SK-N-SH treated with all-trans-retinoic acid at 6 μM for 48 hours (cell line): Measurements from ENCODE around the gene STAT6.

Experiments
- BACH2 ChIP-seq: fragments of 250-450 bp; sonication (Bioruptor Pico); IDR thresholded peaks from 2 replicates; pipeline ENCODE4 v1.9.0; 2021; ENCODE audit warnings: mild to moderate bottlenecking, borderline replicate concordance
- CREB5 ChIP-seq: fragments of 250-450 bp; sonication (Bioruptor Pico); IDR thresholded peaks from 2 replicates; pipeline ENCODE4 v1.5.1; 2020; ENCODE audit warnings: low read depth, mild to moderate bottlenecking, moderate library complexity
- PATZ1 ChIP-seq: fragments of 250-450 bp; sonication (Bioruptor Pico); IDR thresholded peaks from 2 replicates; pipeline ENCODE4 v1.8.0; 2020; ENCODE audit warnings: mild to moderate bottlenecking, moderate library complexity, borderline replicate concordance
- RARB ChIP-seq: fragments of 250-450 bp; sonication (Bioruptor Pico); IDR thresholded peaks from 2 replicates; pipeline ENCODE4 v1.8.0; 2021; ENCODE audit warnings: mild to moderate bottlenecking, moderate library complexity
- TOX ChIP-seq: fragments of 250-450 bp; sonication (Bioruptor Pico); IDR thresholded peaks from 2 replicates; pipeline ENCODE4 v1.8.0; 2021; ENCODE audit warnings: mild to moderate bottlenecking, moderate library complexity, borderline replicate concordance
- TSHZ2 ChIP-seq: fragments of 250-450 bp; sonication (Bioruptor Pico); IDR thresholded peaks from 2 replicates; pipeline ENCODE4 v1.5.0; 2020; ENCODE audit warnings: mild to moderate bottlenecking, moderate library complexity
- ZFP3 ChIP-seq: fragments of 250-450 bp; sonication (Bioruptor Pico); IDR thresholded peaks from 2 replicates; pipeline ENCODE4 v1.5.0; 2020; ENCODE audit warnings: mild to moderate bottlenecking, moderate library complexity
- ZNF565 ChIP-seq: fragments of 450-650 bp; formaldehyde crosslinking; conservative IDR thresholded peaks from 2 replicates; pipeline ENCODE4 v1.5.0; 2020; ENCODE audit warnings: low read depth, mild to moderate bottlenecking, moderate library complexity

- TF ChIP-seq TSHZ2 (CRISPR knock-in tag) = no peak
- TF ChIP-seq TOX (CRISPR knock-in tag) = no peak
- TF ChIP-seq PATZ1 (CRISPR knock-in tag) = no peak
- TF ChIP-seq BACH2 = no peak
- TF ChIP-seq RARB = no peak
- TF ChIP-seq ZFP3 (CRISPR knock-in tag) = no peak
- no peak for TF ChIP-seq ZNF565 (CRISPR knock-in tag)
- TF ChIP-seq CREB5 = no peak
Observed at GRCh38 chr12:57141249-57141648, 30.1 kb upstream of the STAT6 start.
